GOT3 (cell line): ENCODE data around the gene EPHA10.

Experiments
- DNase-seq: peaks from one replicate; lab custom pipeline; 2025; ENCODE audit warnings: mixed read lengths; lab: John Stamatoyannopoulos, UW

Gene EPHA10

GRCh38 chr1:37764888-37765441 lies at the start of gene EPHA10:
TSS of gene EPHA10 (minus strand) at chr1:37765120. CDS start at chr1:37765066, 54 bp downstream.
- DNase-seq: no peak

- DNase-seq: no peak
These were observed 49.3 kb upstream of the EPHA10 start for GRCh38 chr1:37814252-37814651.

- DNase-seq: no peak
These were observed 48.7 kb upstream of the EPHA10 start for GRCh38 chr1:37813529-37814145.

GRCh38 chr1:37811027-37811655 lies 46.2 kb upstream of the EPHA10 start:
- no peak for DNase-seq

- DNase-seq: no peak
These were observed 45.0 kb upstream of the EPHA10 start for GRCh38 chr1:37809942-37810341.

GRCh38 chr1:37808369-37809319 lies 43.7 kb upstream of the EPHA10 start:
- peak; percentile 70 for DNase-seq

- DNase-seq: peak; percentile 76
These were observed 42.8 kb upstream of the EPHA10 start, which contains the start of the genes C1orf122 and YRDC for GRCh38 chr1:37807555-37808368. TSS of gene C1orf122 (plus strand) at chr1:37807790. CDS start at chr1:37808405, 615 bp downstream. TSS of gene YRDC (minus strand) at chr1:37808208. CDS start at chr1:37808180, 28 bp downstream.

GRCh38 chr1:37807220-37807554 lies 42.3 kb upstream of the EPHA10 start:
- no peak for DNase-seq

GRCh38 chr1:37802439-37802838 lies 37.5 kb upstream of the EPHA10 start:
- DNase-seq: no peak

GRCh38 chr1:37797750-37798345 lies 32.9 kb upstream of the EPHA10 start:
- DNase-seq: no peak

GRCh38 chr1:37795340-37796125 lies 30.6 kb upstream of the EPHA10 start:
- DNase-seq: no peak

GRCh38 chr1:37794372-37795339 lies 29.7 kb upstream of the EPHA10 start:
- no peak for DNase-seq

GRCh38 chr1:37793773-37794371 lies 29.0 kb upstream of the EPHA10 start, which contains the start of gene MANEAL:
TSS of gene MANEAL (plus strand) at chr1:37793847. CDS start at chr1:37794183, 336 bp downstream.
- DNase-seq: no peak

- DNase-seq: no peak
These were observed 28.2 kb upstream of the EPHA10 start for GRCh38 chr1:37792943-37793686.

- DNase-seq: no peak
These were observed 17.6 kb upstream of the EPHA10 start for GRCh38 chr1:37782491-37782890.

- DNase-seq: no peak
These were observed 13.7 kb upstream of the EPHA10 start for GRCh38 chr1:37778654-37779053.

- no peak for DNase-seq
These were observed 12.1 kb upstream of the EPHA10 start for GRCh38 chr1:37776946-37777516.
